Inflammatory macrophage treated with lipopolysaccharide for 1 hour (primary cell): Measurements from ENCODE around the gene DSEL.

ENCODE experiments used
- DNase-seq, 2 donors: peaks; one replicate each; pipeline ENCODE4 v3.0.0-alpha.2; 2020 to 2022

The DSEL gene

GRCh38 chr18:67516539-67517443 lies at the start of gene DSEL:
Gene DSEL (minus strand): TSS chr18:67516720. CDS start chr18:67514608, 2,112 bp downstream.
- peak; percentile 89 to 97 for DNase-seq

GRCh38 chr18:67553437-67553836 lies 36.9 kb upstream of the DSEL start:
- DNase-seq, result no peak

GRCh38 chr18:67550872-67551520 lies 34.5 kb upstream of the DSEL start:
- DNase-seq, result no peak

GRCh38 chr18:67549946-67550345 lies 33.4 kb upstream of the DSEL start:
- no peak for DNase-seq

GRCh38 chr18:67545681-67546080 lies 29.2 kb upstream of the DSEL start:
- no peak for DNase-seq

- DNase-seq, result no peak
Measured at GRCh38 chr18:67540559-67540958, 24.0 kb upstream of the DSEL start.

GRCh38 chr18:67531929-67532328 lies 15.4 kb upstream of the DSEL start:
- no peak for DNase-seq

GRCh38 chr18:67525328-67526099 lies 9.0 kb upstream of the DSEL start:
- DNase-seq, result no peak

GRCh38 chr18:67520351-67520921 lies 3.9 kb upstream of the DSEL start:
- DNase-seq, result no peak

- DNase-seq, result no peak
Measured at GRCh38 chr18:67519592-67519991, 3.1 kb upstream of the DSEL start.

GRCh38 chr18:67518566-67518965 lies 2.0 kb upstream of the DSEL start:
- no peak for DNase-seq

- no peak for DNase-seq
Measured at GRCh38 chr18:67517444-67517765, 885 bp upstream of the DSEL start.

- DNase-seq, result peak; percentile 3 to 4
Measured at GRCh38 chr18:67515942-67516538, 480 bp downstream of the DSEL start.

GRCh38 chr18:67514901-67515540 lies 1.5 kb downstream of the DSEL start:
- DNase-seq, result no peak

GRCh38 chr18:67514465-67514864 lies 2.1 kb downstream of the DSEL start:
- no peak for DNase-seq

- no peak for DNase-seq
Measured at GRCh38 chr18:67513280-67513679, 3.2 kb downstream of the DSEL start.

GRCh38 chr18:67511840-67512239 lies 4.7 kb downstream of the DSEL start:
- DNase-seq, result no peak

- no peak for DNase-seq
Measured at GRCh38 chr18:67510831-67511230, 5.7 kb downstream of the DSEL start.

- DNase-seq, result no peak
Measured at GRCh38 chr18:67509741-67510391, 6.7 kb downstream of the DSEL start.

GRCh38 chr18:67508146-67508545 lies 8.4 kb downstream of the DSEL start:
- DNase-seq, result no peak

GRCh38 chr18:67504739-67505138 lies 11.8 kb downstream of the DSEL start:
- no peak for DNase-seq
